ENCODE data around the gene NDEL1.

DNA sequence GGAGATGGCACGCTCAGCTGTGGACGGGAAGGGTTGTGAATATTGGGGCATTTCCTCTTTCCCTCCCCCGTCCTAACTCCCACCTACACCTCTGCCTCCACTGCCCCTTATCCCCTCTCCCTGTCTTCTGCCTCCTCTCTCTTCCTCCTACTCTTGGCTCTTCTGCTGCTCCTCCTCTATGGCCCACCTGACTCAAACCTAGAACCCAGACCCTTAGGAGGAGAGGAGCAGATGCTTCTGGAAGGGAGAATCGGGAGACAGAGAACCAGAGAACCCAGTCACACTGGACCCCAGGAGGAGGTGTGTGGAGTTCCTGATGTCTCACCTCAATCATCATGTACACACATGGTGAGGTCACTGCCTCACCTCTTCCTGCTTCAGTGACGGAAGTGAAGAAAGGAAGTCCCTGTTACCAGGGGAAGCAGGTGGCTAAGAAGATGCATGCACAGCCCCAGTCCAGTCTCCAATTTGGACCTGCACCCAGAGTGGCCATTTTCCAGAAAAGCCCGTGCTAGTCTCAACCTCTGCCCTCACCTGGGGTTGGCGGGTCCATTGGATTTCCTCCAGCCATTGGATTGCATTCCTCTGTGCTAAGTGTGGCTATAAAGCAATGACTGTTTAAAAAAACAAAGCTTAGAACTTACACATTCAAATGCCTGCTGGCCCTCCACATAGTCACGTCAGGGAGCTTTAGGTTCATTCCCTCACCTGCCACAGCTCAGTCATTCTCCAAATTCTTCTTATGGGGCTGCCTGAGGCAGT lies 42.0 kb upstream of the NDEL1 start:
- TF ChIP-seq EZH2 (IDR thresholded peaks at IDR 0.05) = no peak
- TF ChIP-seq POLR2AphosphoS5 (IDR thresholded peaks at IDR 0.05; ENCODE audit: borderline replicate concordance, low read depth, low read length) = no peak

Measured in SK-N-MC (cell line).